LHCN-M2 (cell line): ENCODE results near the gene ARIH1. TPM values are rescaled to one million over a fixed set of nuclear protein-coding genes. Genes with fewer than 3 reads are reported as not detected.

ENCODE experiments used
- DNase-seq: peaks from one replicate; pipeline ENCODE4 v3.0.0-alpha.2; 2012; ENCODE audit warnings: low read depth
- total RNA-seq: library from RNA; depleted of rRNA; stranded (reverse); fragments of >200 nt; gene quantifications from 2 replicates; pipeline ENCODE4 v1.2.3, GENCODE V29; 2014

Gene ARIH1
- total RNA-seq, 1 experiment from 2014 or later: 29.5 TPM

DNA sequence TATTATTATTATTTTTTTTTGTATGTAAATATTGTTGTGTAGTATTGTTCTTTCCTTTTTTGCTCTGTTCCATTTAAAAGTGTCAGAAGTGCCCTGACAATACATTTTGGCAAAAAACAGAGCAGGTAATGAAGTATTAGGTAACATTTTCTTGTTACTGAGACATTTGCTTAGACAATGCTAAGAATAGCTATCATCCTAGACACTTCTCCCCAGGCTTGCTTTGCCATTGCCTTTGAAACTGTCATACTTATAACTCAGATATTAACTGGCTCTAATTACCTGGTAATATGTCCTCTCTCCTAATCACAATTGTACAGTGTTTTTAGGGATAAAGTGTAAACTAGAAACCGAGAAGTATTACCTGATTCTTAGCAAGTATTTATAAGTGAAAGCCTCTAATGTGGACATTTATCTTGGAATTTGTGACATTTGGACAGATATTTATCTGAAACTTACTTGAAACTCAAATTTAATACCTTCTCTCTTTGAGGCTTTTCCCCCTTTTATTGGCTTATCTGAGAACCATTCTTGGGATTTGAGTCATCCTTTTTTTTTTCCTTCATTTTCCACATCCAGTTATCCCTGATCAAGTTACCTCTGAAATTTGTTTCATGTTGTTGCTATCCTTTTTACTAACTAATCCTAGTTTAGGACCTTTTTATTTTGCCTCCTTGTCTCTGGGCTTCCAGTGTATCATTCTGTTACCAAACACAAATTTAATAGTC, 13.1 kb downstream of the ARIH1 start:
- DNase-seq: peak; percentile 47

DNA sequence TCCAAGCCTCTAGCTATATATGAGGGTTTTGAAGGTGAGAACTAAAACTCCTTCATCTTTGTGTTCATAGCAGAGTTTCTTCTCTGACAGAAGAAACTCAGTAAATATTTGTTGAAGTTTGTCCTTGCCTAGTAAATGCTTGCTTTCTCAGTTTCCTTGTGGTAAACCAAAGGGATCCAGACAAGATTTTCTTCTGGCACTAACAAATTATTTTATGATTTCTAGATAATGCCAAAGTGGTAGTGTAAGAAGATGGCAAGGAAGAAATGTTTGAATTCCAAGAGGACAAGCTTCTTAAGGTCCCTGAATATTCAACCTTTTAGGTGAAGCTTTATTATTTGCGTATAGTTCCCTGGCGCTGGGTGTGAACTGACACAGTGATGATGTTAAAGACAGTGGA, 14.4 kb downstream of the ARIH1 start:
- DNase-seq: no peak

DNA sequence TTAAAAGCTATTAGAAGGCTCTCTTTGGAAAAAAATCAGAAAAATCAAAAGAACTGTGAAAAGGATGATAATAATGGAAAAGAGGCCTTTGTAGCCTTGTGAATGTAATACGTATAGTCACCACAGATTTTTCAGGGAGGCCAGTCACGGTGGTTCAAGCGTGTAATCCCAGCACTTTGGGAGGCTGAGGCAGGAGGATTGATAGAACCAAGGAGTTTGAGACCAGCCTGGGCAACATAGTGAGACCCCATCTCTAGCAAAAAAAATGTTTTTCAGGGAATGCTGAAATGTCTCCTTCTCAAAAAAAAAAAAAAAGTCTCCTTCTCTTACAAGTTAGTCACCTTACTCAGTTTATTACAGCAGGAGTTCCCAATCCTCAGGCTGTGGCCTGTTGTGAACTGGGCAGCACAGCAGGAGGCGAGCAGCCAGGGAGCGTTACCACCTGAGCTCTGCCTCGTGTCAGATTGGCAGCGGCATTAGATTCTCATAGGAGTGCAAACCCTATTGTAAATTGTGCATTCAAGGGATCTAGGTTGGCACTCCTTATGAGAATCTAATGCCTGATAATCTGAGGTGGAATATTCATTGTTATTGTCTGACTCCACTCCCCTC, 15.9 kb downstream of the ARIH1 start:
- DNase-seq: no peak

DNA sequence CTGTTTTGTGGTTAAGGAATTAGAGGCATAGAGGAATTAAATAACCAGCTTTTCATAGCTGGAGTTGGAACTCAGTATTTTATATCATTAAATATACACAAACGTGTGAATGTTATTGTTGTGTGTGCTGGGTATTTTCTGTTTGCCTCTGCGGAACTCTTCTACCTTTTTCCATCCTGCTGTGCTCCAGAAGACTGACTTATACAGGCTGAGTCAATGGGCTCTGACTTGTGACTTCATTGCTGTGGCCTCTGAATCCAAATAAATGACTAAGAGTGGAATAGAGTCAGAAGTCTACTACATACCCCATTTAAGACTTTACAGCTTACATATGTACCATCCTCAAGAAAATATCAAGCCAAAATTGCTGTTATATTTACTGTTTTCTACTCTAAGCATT, 17.6 kb downstream of the ARIH1 start:
- DNase-seq: peak; percentile 69

DNA sequence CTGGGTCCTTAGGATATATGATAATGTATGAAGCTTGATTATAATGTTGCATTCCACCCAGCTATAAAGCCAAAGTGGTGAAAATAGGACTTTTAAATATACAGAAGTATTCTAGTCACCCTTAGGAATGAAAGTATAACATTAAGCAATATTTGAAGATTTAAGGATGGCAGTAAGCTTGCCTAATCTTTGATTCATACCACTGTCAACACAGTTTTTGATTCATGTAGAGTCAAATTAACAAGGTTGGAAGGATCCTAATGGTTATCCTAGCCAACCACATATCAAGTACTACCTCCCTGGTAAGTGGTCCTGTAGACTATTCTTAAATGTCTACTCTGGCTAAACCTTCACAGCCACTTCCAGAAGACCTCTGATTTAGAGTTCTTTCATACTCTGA, 18.6 kb downstream of the ARIH1 start:
- no peak for DNase-seq

DNA sequence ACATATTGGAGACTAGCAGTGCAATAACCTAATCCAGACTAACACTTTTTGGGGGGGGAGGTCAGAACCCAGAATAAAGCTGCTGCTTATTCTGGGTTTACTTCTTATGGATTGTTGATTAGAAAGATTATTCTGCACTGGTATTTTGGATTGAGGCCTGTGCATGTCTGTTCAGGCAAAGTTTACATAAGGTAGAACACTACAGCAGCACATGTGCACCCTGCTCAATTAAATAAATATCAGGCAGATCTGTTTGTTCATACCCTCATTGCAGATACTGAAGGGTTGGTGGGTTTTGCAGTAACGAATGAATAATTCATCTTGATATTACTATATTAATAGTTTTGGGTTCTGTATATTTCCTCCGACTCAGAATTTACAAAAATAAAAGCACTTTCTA, 19.1 kb downstream of the ARIH1 start:
- no peak for DNase-seq

DNA sequence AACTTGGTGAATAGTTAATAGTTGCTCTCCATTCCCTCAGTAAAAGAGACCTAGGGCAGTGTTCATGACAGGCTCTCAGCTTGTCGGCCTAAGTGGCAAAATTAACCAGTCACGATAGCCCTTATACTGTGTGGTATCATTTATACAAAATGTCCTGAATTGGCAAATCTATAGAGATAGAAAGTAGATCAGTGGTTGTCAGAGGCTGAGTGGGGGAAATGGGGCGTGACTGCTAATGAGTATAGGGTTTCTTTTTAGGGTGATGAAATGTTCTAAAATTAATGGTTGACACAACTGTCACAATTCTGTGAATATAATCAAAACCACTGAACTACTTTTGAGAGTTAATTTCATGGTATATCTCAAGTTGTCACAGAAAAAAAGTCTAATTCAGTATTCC, 20.9 kb downstream of the ARIH1 start:
- no peak for DNase-seq

DNA sequence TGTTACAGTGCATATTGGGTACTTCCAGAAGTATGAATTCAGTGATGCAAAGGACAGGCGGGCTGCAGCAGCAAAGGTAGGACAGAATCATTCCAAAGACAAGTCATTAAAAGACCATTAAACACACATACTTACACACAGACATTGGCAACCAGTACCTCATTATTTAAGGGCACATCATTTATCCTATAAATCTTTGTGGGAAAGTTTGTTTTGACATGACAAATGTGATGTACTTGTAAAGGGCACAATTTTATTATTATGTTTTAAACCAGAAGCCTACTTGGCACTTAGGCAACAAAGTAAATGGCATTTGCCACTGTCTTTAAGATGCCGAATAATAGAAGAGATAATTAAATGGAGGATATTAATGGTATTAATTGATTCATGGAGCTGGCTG, 22.7 kb downstream of the ARIH1 start:
- no peak for DNase-seq

DNA sequence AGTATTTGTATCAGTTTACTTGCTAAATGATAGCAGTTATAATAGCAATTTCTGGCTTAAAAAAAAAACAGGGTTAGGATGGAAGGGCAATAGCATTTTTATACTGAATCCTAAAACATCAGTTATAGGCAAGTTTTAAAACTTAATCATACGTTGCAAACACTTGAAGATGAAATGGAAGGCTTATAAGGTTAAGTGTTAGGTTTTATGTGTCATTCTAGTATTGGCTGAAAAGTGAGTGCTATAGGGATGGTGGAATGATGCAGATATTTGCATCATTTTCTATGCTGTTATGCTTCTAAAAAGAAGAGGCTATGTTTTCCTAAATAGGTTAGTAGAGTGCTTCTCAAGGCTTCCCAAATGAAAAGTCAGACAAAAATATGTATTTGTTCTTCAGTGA, 23.3 kb downstream of the ARIH1 start:
- no peak for DNase-seq

DNA sequence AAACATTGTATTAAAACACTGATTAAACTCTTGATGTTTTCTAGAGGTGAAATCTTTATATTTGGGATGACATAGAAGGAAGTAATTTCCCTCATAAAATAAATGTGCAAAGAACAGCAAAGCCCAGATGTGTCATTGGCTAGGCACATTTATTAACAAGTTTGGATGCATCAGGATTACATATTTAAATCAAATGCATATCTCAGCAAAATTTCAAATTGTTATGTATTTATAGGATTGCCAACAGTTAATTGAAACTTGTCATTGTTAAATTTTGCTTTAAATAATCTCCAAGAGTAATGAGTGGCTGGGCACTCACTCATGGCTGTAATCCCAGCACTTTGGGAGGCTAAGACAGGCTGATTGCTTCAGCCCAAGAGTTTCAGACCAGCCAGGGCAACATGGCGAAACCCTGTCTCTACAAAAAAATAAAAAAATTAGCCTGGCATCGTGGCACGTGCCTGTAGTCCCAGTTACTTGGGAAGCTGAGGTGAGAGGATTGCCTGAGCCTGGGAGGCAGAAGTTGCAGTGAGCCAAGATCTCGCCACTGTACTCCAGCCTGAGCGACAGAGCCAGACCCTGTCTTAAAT, 28.2 kb downstream of the ARIH1 start:
- DNase-seq: no peak

DNA sequence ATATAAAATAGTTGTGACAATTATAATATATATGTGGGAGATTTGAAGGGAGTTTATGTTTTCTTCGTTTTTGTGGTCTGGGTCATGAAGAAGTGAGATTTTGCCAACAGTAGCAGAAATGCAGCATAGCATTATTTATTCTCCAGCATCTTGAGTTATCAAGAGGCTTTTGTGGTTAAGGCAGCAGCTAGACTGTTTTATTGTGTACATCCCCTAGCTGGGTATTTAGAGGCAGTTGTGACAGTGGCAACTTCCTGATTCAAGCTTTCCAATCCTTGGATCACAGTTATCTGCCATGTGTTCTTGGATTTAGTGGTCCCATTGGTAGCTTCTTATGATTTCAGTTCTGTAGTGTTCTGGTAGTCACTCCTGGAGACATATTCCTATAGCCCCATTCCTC, 29.0 kb downstream of the ARIH1 start:
- DNase-seq: no peak

DNA sequence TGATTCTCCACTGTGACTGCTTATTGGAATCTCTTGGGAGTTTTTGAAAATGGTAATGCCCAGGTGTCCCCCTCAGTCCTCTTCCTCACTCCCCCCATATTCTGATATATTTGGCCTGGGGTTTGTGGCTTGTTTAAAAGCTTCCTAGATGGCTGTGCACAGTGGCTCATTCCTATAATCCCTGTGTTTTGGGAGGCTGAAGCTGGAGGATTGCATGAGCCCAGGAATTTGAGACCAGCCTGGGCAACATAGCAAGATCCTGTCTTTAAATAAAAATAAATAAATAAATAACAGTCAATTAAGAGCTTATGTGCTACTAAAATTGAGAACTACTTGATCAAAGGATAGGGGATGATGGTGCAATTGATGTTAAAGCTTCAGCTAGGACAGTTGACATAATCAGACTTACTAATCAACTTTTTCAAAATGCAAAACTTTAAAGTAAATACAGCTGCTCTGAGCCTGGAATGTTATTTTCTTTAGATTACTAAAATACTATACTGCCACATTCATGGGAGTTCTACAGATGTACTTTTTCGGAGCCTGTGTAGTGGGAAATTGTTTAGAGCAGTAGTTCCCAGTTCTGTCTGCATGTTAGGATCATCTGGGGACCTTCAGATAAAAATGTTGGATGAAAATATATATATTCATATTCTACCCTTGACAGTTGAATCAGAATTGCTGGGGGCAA, 33.4 kb downstream of the ARIH1 start:
- no peak for DNase-seq

DNA sequence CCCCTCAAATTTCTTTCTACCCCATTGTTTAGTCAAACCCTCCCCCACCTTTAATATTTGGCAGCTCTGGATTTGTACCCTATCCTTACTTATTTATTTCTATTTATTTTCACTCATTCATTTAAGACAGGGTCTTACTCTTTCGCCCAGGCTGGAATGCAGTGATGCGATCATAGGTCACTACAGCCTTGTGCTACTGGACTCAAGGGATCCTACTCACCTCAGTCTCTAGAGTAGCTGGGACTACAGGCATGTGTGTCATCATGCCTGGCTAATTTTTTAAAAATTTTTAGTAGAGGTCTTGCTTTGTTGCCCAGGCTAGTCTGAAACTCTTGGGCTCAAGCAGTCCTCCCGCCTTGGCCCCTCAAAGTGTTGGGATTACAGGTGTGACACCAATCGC, 35.4 kb downstream of the ARIH1 start:
- DNase-seq: no peak

DNA sequence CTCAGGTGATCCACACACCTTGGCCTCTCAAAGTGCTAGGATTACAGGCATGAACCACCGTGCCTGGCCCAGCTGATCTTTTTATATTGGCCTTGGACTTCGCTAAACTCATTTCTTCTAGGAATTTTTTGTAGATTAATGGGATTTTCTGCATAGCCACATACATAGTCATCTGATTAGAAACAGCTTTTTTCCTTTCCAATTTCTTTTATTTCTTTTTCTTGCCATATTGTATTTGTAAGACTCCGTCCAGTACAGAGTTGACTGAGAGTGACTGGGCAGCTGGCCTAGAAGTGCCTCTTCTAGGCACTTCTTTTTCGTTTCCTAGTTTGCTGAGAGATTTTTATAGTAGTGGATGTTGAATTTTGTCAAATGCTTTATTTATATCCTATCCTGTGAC, 37.4 kb downstream of the ARIH1 start:
- DNase-seq: no peak

DNA sequence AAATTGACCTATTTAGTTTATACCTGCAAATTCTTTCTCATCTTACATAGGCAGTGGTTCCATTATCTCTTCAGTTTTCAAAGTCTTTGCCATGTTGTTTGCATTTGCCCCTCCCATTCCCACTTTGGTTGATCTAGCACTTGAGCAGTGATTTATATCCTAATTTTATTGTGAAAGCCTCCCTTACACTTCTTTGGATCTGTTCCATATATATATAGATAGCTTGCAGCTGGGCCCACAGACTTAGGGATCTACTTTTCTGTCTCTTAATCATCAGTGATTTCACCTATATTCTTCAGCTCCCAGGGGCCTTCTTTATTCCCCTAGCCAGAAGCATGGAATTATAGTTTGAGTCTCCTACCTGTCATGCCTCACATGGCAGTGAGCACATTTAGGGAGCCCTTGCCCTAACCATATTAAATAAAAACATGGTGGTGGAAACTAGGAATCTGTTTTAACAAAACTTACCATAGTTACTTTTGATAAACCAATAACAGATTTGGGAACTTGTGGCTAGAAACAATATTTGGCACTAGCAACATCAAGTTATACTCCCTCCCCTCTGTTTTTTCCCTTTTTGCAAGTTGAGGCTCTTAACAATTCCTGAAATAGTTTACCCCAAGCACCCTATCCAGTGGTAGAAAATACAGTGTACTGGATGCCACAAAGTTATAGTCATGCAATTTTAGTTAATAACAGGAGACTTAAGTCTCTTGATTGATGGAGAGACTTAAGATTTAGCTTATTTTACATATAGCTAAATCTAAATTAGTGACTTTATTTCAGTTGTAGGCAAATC, 41.7 kb downstream of the ARIH1 start:
- no peak for DNase-seq

DNA sequence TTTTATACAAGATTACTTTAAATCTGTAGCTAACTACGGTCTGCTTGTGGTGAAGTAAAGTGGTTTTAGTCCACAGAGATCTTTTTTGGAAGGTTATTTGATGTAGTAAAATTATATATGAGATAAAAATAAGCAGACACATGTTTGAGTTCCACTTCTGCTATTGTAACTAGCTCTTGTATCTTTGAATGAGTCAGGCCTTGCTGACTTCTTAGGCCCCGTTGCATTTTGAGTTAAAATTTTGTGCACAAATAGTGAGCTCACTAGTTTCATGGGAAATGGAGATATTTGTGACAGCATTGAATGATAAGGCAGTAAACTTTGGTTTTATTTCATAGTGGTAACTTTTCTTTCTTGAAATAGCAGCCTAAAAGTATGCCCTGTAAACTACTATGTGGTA, 42.6 kb downstream of the ARIH1 start:
- DNase-seq: no peak

DNA sequence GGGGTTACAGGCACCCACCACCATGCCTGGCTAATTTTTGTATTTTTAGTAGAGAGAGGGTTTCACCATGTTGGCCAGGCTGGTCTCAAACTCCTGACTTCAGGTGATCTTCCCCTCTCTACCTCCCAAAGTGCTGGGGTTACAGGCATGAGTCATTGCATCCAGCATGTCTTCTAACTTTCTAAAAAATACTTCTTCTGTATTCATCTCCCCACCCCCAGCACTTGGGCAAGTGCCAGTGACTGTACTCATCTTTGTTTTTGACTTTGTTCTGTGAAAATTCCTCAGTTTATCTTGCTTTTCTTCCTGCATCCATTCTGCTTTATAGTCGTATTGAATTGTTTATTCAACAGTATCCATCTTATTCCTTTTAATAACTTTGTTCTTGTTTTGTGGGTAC, 47.6 kb downstream of the ARIH1 start:
- peak; percentile 33 for DNase-seq

DNA sequence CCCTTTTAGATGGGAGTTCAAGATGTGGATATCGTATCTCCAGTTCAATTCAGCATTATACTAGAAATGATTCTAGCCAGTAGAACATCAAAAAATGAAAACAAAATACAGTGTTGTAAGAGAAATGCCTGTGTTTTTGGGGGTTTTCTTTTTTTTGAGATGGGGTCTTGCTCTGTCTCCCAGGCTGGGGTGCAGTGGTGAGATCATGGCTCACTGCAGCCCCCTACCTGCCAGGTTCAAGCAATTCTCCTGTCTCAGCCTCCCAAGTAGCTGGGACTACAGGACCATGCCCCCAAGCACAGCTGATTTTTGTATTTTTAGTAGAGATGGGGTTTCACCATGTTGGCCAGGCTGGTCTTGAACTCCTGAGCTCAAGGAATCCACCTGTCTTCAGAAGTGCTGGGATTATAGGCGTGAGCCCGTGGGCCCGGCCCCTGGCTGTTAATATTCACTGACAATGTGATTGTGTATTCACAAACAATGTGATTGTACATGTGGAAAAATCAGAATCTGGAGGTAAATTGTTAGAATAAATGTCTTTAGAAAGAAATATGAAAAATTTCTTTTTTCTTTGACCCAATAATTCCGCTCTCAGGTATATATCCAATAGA, 59.0 kb downstream of the ARIH1 start:
- DNase-seq: no peak

DNA sequence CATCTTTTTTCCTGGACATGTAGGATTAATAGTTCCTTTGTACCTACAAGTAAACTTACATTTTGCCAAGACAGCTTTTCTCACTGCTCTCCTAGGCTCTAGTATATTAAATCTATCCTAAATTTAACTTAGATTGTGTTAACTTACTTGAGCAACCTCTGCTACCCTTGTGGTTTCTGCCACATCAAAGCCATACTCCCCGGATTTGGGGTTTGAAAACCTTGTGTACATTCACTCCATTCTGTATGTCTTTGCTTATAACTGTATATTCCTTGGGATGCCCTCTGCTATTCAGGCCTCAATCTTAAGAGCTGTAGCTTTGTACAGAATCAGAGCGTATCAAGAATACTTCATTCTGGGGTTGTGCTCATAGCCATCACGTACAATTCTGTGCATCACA, 60.4 kb downstream of the ARIH1 start:
- no peak for DNase-seq

DNA sequence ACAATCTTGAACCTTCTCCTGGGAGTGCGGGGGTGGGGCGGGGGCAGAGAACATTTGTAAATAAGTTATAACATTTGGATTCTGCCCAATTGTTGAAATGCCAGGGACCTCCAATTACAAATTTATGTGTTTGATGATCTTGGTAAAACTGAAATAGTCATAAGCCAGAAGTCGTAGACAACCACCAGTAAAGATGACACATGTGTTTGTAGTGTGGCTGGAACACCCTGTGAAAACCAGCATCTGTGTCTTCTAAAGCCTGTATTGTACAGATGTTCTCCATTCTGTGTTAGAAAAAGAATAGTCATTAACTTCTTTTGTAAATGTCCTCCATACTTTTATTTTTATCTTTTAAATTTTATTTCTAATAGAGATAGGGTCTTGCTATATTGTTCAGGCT, 61.8 kb downstream of the ARIH1 start:
- peak; percentile 31 for DNase-seq

DNA sequence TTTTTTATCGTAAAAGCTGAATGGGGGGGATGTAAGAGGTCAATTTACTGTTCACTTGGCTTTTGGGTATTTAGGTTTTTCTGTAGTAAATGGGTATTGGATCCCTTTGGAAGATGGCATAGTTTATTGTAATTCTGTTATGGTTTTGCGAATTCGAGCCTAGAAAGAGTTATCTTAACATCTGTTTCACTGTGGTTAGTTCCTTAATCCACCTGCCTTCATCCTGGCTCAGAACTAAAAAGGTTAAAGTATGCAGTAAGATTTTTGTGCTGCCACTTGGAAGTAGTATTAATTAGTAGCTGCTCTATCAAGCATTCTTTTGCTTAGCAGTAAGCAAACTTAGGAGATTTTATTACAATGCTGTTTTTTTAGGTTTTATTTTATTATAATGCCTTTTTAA, 62.4 kb downstream of the ARIH1 start:
- DNase-seq: peak; percentile 1
